Naive thymus-derived CD4-positive, alpha-beta T cell (primary cell): ENCODE results near the gene POP4. TPM values are rescaled to one million over a fixed set of nuclear protein-coding genes. Genes with fewer than 3 reads are reported as not detected.
A peak's percentile ranks its signal among the peaks of the same experiment; 100 is the strongest.

Experiments used
- ATAC-seq: fragments of 150-1000 bp; cut with Tn5 transposase; 2 replicates; pipeline ENCODE4 v1.10.0; 2021; ENCODE audit warnings: mild to moderate bottlenecking, moderate library complexity
- CTCF ChIA-PET: fragments of 350-600 bp; sonication (Branson Sonifier 250); formaldehyde crosslinking; loops from one replicate; lab custom pipeline; 2021; ENCODE audit warnings: antibody characterized with exemption; lab: Charles Lee
- POLR2A ChIA-PET: fragments of 350-600 bp; sonication (Branson Sonifier 250); formaldehyde crosslinking; loops from one replicate; lab custom pipeline; 2021; ENCODE audit warnings: antibody characterized with exemption, inconsistent platforms; lab: Charles Lee
- DNase-seq, 9 donors: peaks; one replicate each; pipeline versions ENCODE4 v3.0.0 to v3.0.0-alpha.2; 2020 to 2022; ENCODE audit warnings: mixed read lengths in 1 of 9
- H3K27ac ChIP-seq: one replicate; pipeline ENCODE4 v1.7.0; 2013; ENCODE audit warnings: mild to moderate bottlenecking, low read depth, low read length, moderate library complexity
- H3K27me3 ChIP-seq, 2 donors: one replicate each; pipeline ENCODE4 v1.7.0; 2013; ENCODE audit warnings: low read length in 2 of 2, mild to moderate bottlenecking in 2 of 2, moderate library complexity in 2 of 2; ENCODE audit not compliant: control insufficient read depth in 2 of 2, insufficient read depth in 2 of 2
- H3K36me3 ChIP-seq, 3 experiments: 1 replicate in 2 of 3; 2 replicates in 1 of 3; pipeline ENCODE4 v1.7.0; 2013; ENCODE audit warnings: low read length in 3 of 3, mild to moderate bottlenecking in 3 of 3, moderate library complexity in 1 of 3; ENCODE audit not compliant: insufficient read depth in 3 of 3, control insufficient read depth in 2 of 3
- H3K4me1 ChIP-seq, 2 donors: one replicate each; pipeline ENCODE4 v1.7.0; 2013; ENCODE audit warnings: low read length in 2 of 2, mild to moderate bottlenecking in 2 of 2, moderate library complexity in 1 of 2; ENCODE audit not compliant: control insufficient read depth in 2 of 2, insufficient read depth in 2 of 2
- H3K4me3 ChIP-seq: 2 replicates; pipeline ENCODE4 v1.7.0; 2013; ENCODE audit warnings: mild to moderate bottlenecking, low read length
- H3K9me3 ChIP-seq, 3 experiments: 1 replicate in 2 of 3; 2 replicates in 1 of 3; pipeline ENCODE4 v1.7.0; 2013; ENCODE audit warnings: low read length in 3 of 3; ENCODE audit not compliant: control insufficient read depth in 2 of 3
- H3K27ac Mint-ChIP-seq, 9 donors: one replicate each; pipeline ENCODE4 v1.8.0; 2020 to 2022; ENCODE audit warnings: mixed read lengths in 9 of 9, mild to moderate bottlenecking in 8 of 9, moderate library complexity in 5 of 9, inconsistent platforms in 2 of 9
- H3K27me3 Mint-ChIP-seq, 5 donors: one replicate each; pipeline ENCODE4 v1.8.0; 2021 to 2022; ENCODE audit warnings: mixed read lengths in 5 of 5, mild to moderate bottlenecking in 1 of 5
- H3K36me3 Mint-ChIP-seq, 5 donors: one replicate each; pipeline ENCODE4 v1.8.0; 2020 to 2022; ENCODE audit warnings: mixed read lengths in 5 of 5, mild to moderate bottlenecking in 3 of 5, inconsistent platforms in 1 of 5
- H3K4me1 Mint-ChIP-seq, 7 donors: one replicate each; pipeline ENCODE4 v1.8.0; 2020 to 2022; ENCODE audit warnings: mixed read lengths in 7 of 7, mild to moderate bottlenecking in 3 of 7, inconsistent platforms in 1 of 7
- H3K4me3 Mint-ChIP-seq, 10 donors: one replicate each; pipeline ENCODE4 v1.8.0; 2020 to 2022; ENCODE audit warnings: mild to moderate bottlenecking in 10 of 10, mixed read lengths in 10 of 10, moderate library complexity in 6 of 10, inconsistent platforms in 2 of 10
- H3K9me3 Mint-ChIP-seq, 11 donors: one replicate each; pipeline ENCODE4 v1.8.0; 2020 to 2022; ENCODE audit warnings: mixed read lengths in 11 of 11, mild to moderate bottlenecking in 4 of 11, inconsistent platforms in 1 of 11, moderate library complexity in 1 of 11
- intact Hi-C, 2 donors: fragments of 100-400 bp; cut with micrococcal nuclease; formaldehyde crosslinking; loops; one replicate each; pipeline ENCODE4 v1.15.1; 2023
- polyA plus RNA-seq, 2 donors: library from polyadenylated mRNA; unstranded; fragments of 300-500 nt; fragmentation: Illumina TruSeq; gene quantifications; one replicate each; pipeline ENCODE4 v1.2.3, GENCODE V29; 2021
- total RNA-seq, 6 experiments: library from RNA in 5 of 6; stranded (reverse) in 5 of 6; gene quantifications; 1 replicate in 5 of 6; 2 replicates in 1 of 6; pipeline ENCODE4 v1.2.3 and lab custom pipeline; 2021 to 2026

Gene POP4
- total and polyA plus RNA-seq, 7 experiments from 2014 or later = 45.3 to 156 (median 59.2) TPM

GRCh38 chr19:29593869-29594268 lies 12.2 kb upstream of the POP4 start:
- POLR2A ChIA-PET = interaction anchor here (1.0 kb wide), 1 partner anchor 12 kb away, joined by 3 read pairs; the partner anchor contains the start of gene POP4
- ATAC-seq = no peak

GRCh38 chr19:29596080-29596727 lies 9.9 kb upstream of the POP4 start:
- Histone ChIP-seq H3K4me1 (no peaks in the 10 kb centered on the region), H3K36me3 (no peaks in the 10 kb centered on the region), H3K27ac (no peak overlapping the region), H3K27me3 (no peaks in the 10 kb centered on the region), H3K9me3 (no peaks in the 10 kb centered on the region), H3K4me3 (no peak overlapping the region)
- ChIA-PET POLR2A (interaction anchor here (3.1 kb wide), 1 partner anchor 9 kb away, joined by 9 read pairs; the partner anchor contains the start of gene POP4), CTCF (no interaction called here)
- no peak for DNase-seq
- H3K27me3 Mint-ChIP-seq = peaks cover 18 to 30% (median 27%) of the 10 kb centered on the region in 5 donors
- no peak overlapping the region for H3K4me3 Mint-ChIP-seq
- H3K27ac Mint-ChIP-seq = peak overlapping the region in 1 of 9 donors; percentile 41
- ATAC-seq = no peak
- intact Hi-C loops = loop anchor here in 1 of 2 donors (5.0 kb wide), 1 partner anchor 129 kb away; no protein-coding TSS in a partner anchor
- peaks cover 0 to 4% (median 0%) of the 10 kb centered on the region in 7 donors for H3K4me1 Mint-ChIP-seq
- peaks cover 0 to under 1% (median 0%) of the 10 kb centered on the region in 11 donors for H3K9me3 Mint-ChIP-seq
- H3K36me3 Mint-ChIP-seq = no peaks in the 10 kb centered on the region

More at GRCh38 chr19:29593869-29594268, 12.2 kb upstream of the POP4 start:
- Histone ChIP-seq H3K36me3 (no peaks in the 10 kb centered on the region), H3K27ac (no peak overlapping the region), H3K27me3 (no peaks in the 10 kb centered on the region), H3K9me3 (no peaks in the 10 kb centered on the region), H3K4me1 (no peaks in the 10 kb centered on the region), H3K4me3 (no peak overlapping the region)
- Mint-ChIP-seq H3K36me3 (peaks cover 0 to 6% (median 0%) of the 10 kb centered on the region in 5 donors), H3K27me3 (peaks cover 32 to 45% (median 34%) of the 10 kb centered on the region in 5 donors), H3K4me3 (no peak overlapping the region), H3K27ac (no peak overlapping the region), H3K9me3 (peaks cover 0 to 12% (median 0%) of the 10 kb centered on the region in 11 donors), H3K4me1 (peaks cover 0 to 4% (median 0%) of the 10 kb centered on the region in 7 donors)
- intact Hi-C loops = no loop called here
- no peak for DNase-seq
- CTCF ChIA-PET = no interaction called here

GRCh38 chr19:29596885-29597525 lies 9.1 kb upstream of the POP4 start:
- Histone ChIP-seq H3K36me3 (no peaks in the 10 kb centered on the region), H3K9me3 (no peaks in the 10 kb centered on the region), H3K4me3 (no peak overlapping the region), H3K4me1 (no peaks in the 10 kb centered on the region), H3K27ac (no peak overlapping the region), H3K27me3 (no peaks in the 10 kb centered on the region)
- H3K4me1 Mint-ChIP-seq = peaks cover 0 to 4% (median 0%) of the 10 kb centered on the region in 7 donors
- H3K4me3 Mint-ChIP-seq = peak overlapping the region in 1 of 10 donors; percentile 10
- H3K27me3 Mint-ChIP-seq = peaks cover 11 to 26% (median 20%) of the 10 kb centered on the region in 5 donors
- POLR2A ChIA-PET = interaction anchor here (3.1 kb wide), 1 partner anchor 9 kb away, joined by 9 read pairs; the partner anchor contains the start of gene POP4
- intact Hi-C loops = loop anchor here in 1 of 2 donors (5.0 kb wide), 1 partner anchor 130 kb away; no protein-coding TSS in a partner anchor
- no peak for DNase-seq
- CTCF ChIA-PET = no interaction called here
- ATAC-seq = no peak
- H3K27ac Mint-ChIP-seq = peak overlapping the region in 2 of 9 donors; percentile 12 to 57
- H3K9me3 Mint-ChIP-seq = no peaks in the 10 kb centered on the region
- no peaks in the 10 kb centered on the region for H3K36me3 Mint-ChIP-seq

DNA sequence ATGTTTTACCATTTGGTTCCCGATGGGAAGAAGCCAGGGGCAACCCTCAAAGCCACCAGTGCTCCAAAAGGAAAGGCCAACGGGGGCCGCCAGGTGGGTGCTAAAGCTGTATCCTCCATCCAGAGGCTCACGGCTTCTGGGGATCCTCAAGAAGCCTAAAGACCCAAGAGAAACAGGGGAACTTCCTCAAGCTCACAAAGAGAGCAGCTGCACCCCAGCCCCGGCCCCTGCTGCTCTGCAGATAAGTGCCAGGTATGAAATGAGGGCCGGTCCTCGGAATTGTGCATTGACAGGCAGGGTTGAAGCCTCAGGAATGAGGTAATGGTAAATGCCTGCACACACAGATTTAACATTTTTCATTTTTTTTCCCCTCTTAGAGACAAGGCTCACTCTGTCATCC lies 8.0 kb upstream of the POP4 start:
- no peak overlapping the region for H3K4me3 ChIP-seq
- H3K9me3 ChIP-seq = no peaks in the 10 kb centered on the region
- Mint-ChIP-seq H3K27me3 (peaks cover 5 to 19% (median 14%) of the 10 kb centered on the region in 5 donors), H3K4me1 (peaks cover 0 to 4% (median 0%) of the 10 kb centered on the region in 7 donors), H3K9me3 (no peaks in the 10 kb centered on the region), H3K27ac (no peak overlapping the region), H3K4me3 (no peak overlapping the region), H3K36me3 (no peaks in the 10 kb centered on the region)
- intact Hi-C loops = loop anchor here in 1 of 2 donors (5.0 kb wide), 1 partner anchor 131 kb away; no protein-coding TSS in a partner anchor
- H3K4me1 ChIP-seq = no peaks in the 10 kb centered on the region
- no peak for DNase-seq
- H3K27ac ChIP-seq = no peak overlapping the region
- ATAC-seq = no peak
- ChIA-PET POLR2A (interaction anchor here (3.1 kb wide), 1 partner anchor 8 kb away, joined by 9 read pairs; the partner anchor contains the start of gene POP4), CTCF (interaction anchor here (0.5 to 0.8 kb wide), 2 partner anchors 8 to 1742 kb away, joined by 3 read pairs; no protein-coding TSS in a partner anchor)
- no peaks in the 10 kb centered on the region for H3K27me3 ChIP-seq
- no peaks in the 10 kb centered on the region for H3K36me3 ChIP-seq

DNA sequence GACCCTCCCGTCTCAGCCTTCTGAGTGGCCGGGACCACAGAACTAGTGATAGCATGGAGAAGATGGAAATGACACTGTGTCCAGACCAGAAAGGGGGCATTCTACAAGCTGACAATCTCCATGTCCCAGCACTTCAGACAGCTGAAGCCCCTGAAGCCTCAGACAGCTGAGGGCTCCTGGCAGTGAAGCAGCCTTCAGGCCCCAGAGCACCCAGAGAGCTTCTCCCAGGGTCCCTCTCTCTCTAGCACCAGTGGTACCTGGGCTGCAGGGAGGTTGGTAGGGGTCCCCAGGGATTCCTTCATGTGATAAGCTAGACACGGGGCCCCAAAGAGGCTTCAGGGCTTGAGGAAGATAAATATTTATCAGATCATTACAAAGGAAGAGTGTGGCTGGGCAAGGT lies 7.6 kb upstream of the POP4 start:
- intact Hi-C loops = loop anchor here in 1 of 2 donors (5.0 kb wide), 1 partner anchor 131 kb away; no protein-coding TSS in a partner anchor
- Mint-ChIP-seq H3K36me3 (no peaks in the 10 kb centered on the region), H3K27ac (peak overlapping the region in 2 of 9 donors; percentile 45 to 74), H3K27me3 (peaks cover 3 to 17% (median 13%) of the 10 kb centered on the region in 5 donors), H3K4me1 (peaks cover 0 to 4% (median 0%) of the 10 kb centered on the region in 7 donors), H3K9me3 (no peaks in the 10 kb centered on the region), H3K4me3 (no peak overlapping the region)
- CTCF ChIA-PET = interaction anchor here (0.5 to 1.3 kb wide), 3 partner anchors 9 to 1741 kb away, joined by 3 read pairs; no protein-coding TSS in a partner anchor
- no peaks in the 10 kb centered on the region for H3K9me3 ChIP-seq
- no peak overlapping the region for H3K27ac ChIP-seq
- no peak overlapping the region for H3K4me3 ChIP-seq
- DNase-seq (no peak), ATAC-seq (no peak)
- H3K4me1 ChIP-seq = no peaks in the 10 kb centered on the region
- POLR2A ChIA-PET = interaction anchor here (3.1 kb wide), 1 partner anchor 7 kb away, joined by 9 read pairs; the partner anchor contains the start of gene POP4
- H3K36me3 ChIP-seq = no peaks in the 10 kb centered on the region
- no peaks in the 10 kb centered on the region for H3K27me3 ChIP-seq

GRCh38 chr19:29603308-29603707 lies 2.8 kb upstream of the POP4 start:
- intact Hi-C loops = loop anchor here in 1 of 2 donors (10.0 kb wide), 3 partner anchors 271 to 1809 kb away; partner anchors contain the start of gene URI1
- DNase-seq (no peak), ATAC-seq (no peak)
- Mint-ChIP-seq H3K4me3 (no peak overlapping the region), H3K27ac (peak overlapping the region in 3 of 9 donors; percentile 54 to 84 (median 59)), H3K9me3 (peaks cover 0 to 5% (median 0%) of the 10 kb centered on the region in 11 donors), H3K27me3 (peaks cover 0 to 10% (median 0%) of the 10 kb centered on the region in 5 donors), H3K4me1 (peaks cover 9 to 29% (median 16%) of the 10 kb centered on the region in 7 donors), H3K36me3 (peaks cover 0 to 3% (median 0%) of the 10 kb centered on the region in 5 donors)
- CTCF ChIA-PET = no interaction called here
- Histone ChIP-seq H3K4me3 (no peak overlapping the region), H3K27me3 (no peaks in the 10 kb centered on the region), H3K9me3 (no peaks in the 10 kb centered on the region), H3K27ac (no peak overlapping the region), H3K36me3 (peaks cover 0 to 3% (median 0%) of the 10 kb centered on the region in 3 experiments), H3K4me1 (peaks cover 10 to 14% of the 10 kb centered on the region in 2 donors)
- POLR2A ChIA-PET = no interaction called here
